GM23248 (cell line): ENCODE results near the gene AASDH.

Experiments used
- EZH2 ChIP-seq: fragments of 200-600 bp; sonication (generic); IDR thresholded peaks from 2 replicates; pipeline ENCODE4 v1.6.1; 2018; ENCODE audit warnings: antibody characterized with exemption, mild to moderate bottlenecking; ENCODE audit not compliant: insufficient read depth, poor library complexity, severe bottlenecking
- EZH2phosphoT487 ChIP-seq: fragments of 200-600 bp; sonication (generic); IDR thresholded peaks from 2 replicates; pipeline ENCODE4 v1.6.1; 2018; ENCODE audit warnings: antibody characterized with exemption, moderate library complexity, mild to moderate bottlenecking, low read depth; ENCODE audit not compliant: insufficient read depth

DNA sequence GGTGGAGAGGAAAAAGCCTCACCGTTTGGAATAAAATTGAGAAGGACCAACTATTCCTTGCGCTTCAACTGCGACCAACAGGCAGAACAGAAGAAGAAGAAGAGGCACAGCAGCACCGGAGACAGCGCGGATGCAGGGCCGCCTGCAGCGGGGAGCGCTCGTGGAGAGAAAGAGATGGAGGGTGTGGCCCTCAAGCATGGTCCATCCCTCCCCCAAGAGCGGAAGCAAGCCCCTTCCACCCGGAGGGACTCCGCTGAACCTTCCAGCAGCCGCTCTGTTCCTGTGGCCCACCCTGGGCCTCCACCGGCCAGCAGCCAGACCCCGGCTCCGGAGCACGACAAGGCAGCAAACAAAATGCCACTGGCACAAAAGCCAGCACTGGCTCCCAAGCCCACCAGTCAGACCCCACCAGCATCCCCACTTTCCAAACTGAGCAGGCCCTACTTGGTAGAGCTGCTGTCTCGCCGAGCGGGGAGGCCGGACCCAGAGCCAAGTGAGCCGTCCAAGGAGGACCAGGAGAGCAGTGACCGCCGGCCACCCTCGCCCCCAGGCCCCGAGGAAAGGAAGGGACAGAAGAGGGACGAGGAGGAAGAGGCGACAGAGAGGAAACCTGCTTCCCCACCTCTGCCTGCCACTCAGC, 71.2 kb downstream of the AASDH start:
- no peak for TF ChIP-seq EZH2
- TF ChIP-seq EZH2phosphoT487, result no peak
